Activated CD8-positive, alpha-beta memory T cell treated with anti-CD3 and anti-CD28 coated beads, Interleukin-2, amount 10 ng/mL, durations not matched to agents 7 days and 5 days (primary cell): ENCODE results near the gene TEAD4. TPM values are rescaled to one million over a fixed set of nuclear protein-coding genes. Genes with fewer than 3 reads are reported as not detected.

Source experiments
- total RNA-seq, 2 experiments: library from RNA; stranded (reverse); gene quantifications; one replicate each; pipeline ENCODE4 v1.2.3, GENCODE V29; 2021

Gene TEAD4
- total RNA-seq, 2 experiments from 2014 or later: 0.44 to 1.6 TPM

Other genes starting within 250 kb of the TEAD4 start
- 100 to 1,000 TPM in 1 of 2 experiments, 10 to 100 TPM in 1; 78.2 to 109 TPM for gene FKBP4, start 164.4 kb upstream of the TEAD4 start, total RNA-seq
- 10 to 100 TPM; 28.8 to 34.9 TPM for gene ITFG2, start 146.7 kb upstream of the TEAD4 start, total RNA-seq
- gene NRIP2, start 124.4 kb upstream of the TEAD4 start, total RNA-seq: not detected
- gene TEX52, start 102.4 kb upstream of the TEAD4 start, total RNA-seq: under 1 TPM in 1 of 2 experiments, not detected in 1; 0.67 TPM
- 100 to 1,000 TPM; 130 to 155 TPM for gene FOXM1, start 82.2 kb upstream of the TEAD4 start, total RNA-seq
- gene RHNO1, start 82.2 kb upstream of the TEAD4 start, total RNA-seq: 10 to 100 TPM; 43.4 to 49.2 TPM
- 1 to 10 TPM; 7.5 to 7.8 TPM for gene TULP3, start 68.5 kb upstream of the TEAD4 start, total RNA-seq
- not detected for gene TSPAN9, start 118.0 kb downstream of the TEAD4 start, total RNA-seq